Activated CD4-positive, alpha-beta memory T cell treated with anti-CD3 and anti-CD28 coated beads, Interleukin-2, amount 10 ng/mL, durations not matched to agents 7 days and 5 days (primary cell): ENCODE results near the gene EMX2. TPM values are rescaled to one million over a fixed set of nuclear protein-coding genes. Genes with fewer than 3 reads are reported as not detected.

Experiments
- CTCF ChIA-PET: fragments of 350-600 bp; sonication (Branson Sonifier 250); formaldehyde crosslinking; loops from one replicate; lab custom pipeline; 2021; ENCODE audit warnings: antibody characterized with exemption, inconsistent platforms; lab: Charles Lee
- POLR2A ChIA-PET: fragments of 350-600 bp; sonication (Branson Sonifier 250); formaldehyde crosslinking; loops from one replicate; lab custom pipeline; 2021; ENCODE audit warnings: antibody characterized with exemption; lab: Charles Lee
- DNase-seq: peaks from one replicate; pipeline ENCODE4 v3.0.0-alpha.2; 2020
- H3K27ac Mint-ChIP-seq: one replicate; pipeline ENCODE4 v1.8.0; 2021; ENCODE audit warnings: mild to moderate bottlenecking, mixed read lengths
- H3K27me3 Mint-ChIP-seq: one replicate; pipeline ENCODE4 v1.8.0; 2021; ENCODE audit warnings: mixed read lengths
- H3K36me3 Mint-ChIP-seq: one replicate; pipeline ENCODE4 v1.8.0; 2021; ENCODE audit warnings: low read depth, mixed read lengths
- H3K4me1 Mint-ChIP-seq: one replicate; pipeline ENCODE4 v1.8.0; 2021; ENCODE audit warnings: mixed read lengths
- H3K4me3 Mint-ChIP-seq: one replicate; pipeline ENCODE4 v1.8.0; 2021; ENCODE audit warnings: mild to moderate bottlenecking, mixed read lengths
- H3K9me3 Mint-ChIP-seq: one replicate; pipeline ENCODE4 v1.8.0; 2021; ENCODE audit warnings: mixed read lengths
- total RNA-seq, 2 experiments: library from RNA; stranded (reverse); gene quantifications; one replicate each; pipeline ENCODE4 v1.2.3, GENCODE V29; 2021

The EMX2 gene
- total RNA-seq, 2 experiments from 2014 or later: not detected

- DNase-seq: no peak
- H3K27ac Mint-ChIP-seq: no peak overlapping the region
- H3K9me3 Mint-ChIP-seq: no peaks in the 10 kb centered on the region
- no peaks in the 10 kb centered on the region for H3K36me3 Mint-ChIP-seq
- POLR2A ChIA-PET: no interaction called here
- H3K27me3 Mint-ChIP-seq: peaks cover 84% of the 10 kb centered on the region
- CTCF ChIA-PET: no interaction called here
- peaks cover 3% of the 10 kb centered on the region for H3K4me1 Mint-ChIP-seq
- no peak overlapping the region for H3K4me3 Mint-ChIP-seq
These were observed 7.1 kb upstream of the EMX2 start for GRCh38 chr10:117535298-117536071.

GRCh38 chr10:117536072-117536865 lies 6.3 kb upstream of the EMX2 start:
- CTCF ChIA-PET: interaction anchor here (0.8 kb wide), 1 partner anchor 706 kb away, joined by 4 read pairs; no protein-coding TSS in a partner anchor
- POLR2A ChIA-PET: no interaction called here
- H3K4me3 Mint-ChIP-seq: no peak overlapping the region
- no peak for DNase-seq
- H3K4me1 Mint-ChIP-seq: peaks cover 3% of the 10 kb centered on the region
- no peaks in the 10 kb centered on the region for H3K9me3 Mint-ChIP-seq
- H3K27ac Mint-ChIP-seq: no peak overlapping the region
- peaks cover 84% of the 10 kb centered on the region for H3K27me3 Mint-ChIP-seq
- no peaks in the 10 kb centered on the region for H3K36me3 Mint-ChIP-seq

DNA sequence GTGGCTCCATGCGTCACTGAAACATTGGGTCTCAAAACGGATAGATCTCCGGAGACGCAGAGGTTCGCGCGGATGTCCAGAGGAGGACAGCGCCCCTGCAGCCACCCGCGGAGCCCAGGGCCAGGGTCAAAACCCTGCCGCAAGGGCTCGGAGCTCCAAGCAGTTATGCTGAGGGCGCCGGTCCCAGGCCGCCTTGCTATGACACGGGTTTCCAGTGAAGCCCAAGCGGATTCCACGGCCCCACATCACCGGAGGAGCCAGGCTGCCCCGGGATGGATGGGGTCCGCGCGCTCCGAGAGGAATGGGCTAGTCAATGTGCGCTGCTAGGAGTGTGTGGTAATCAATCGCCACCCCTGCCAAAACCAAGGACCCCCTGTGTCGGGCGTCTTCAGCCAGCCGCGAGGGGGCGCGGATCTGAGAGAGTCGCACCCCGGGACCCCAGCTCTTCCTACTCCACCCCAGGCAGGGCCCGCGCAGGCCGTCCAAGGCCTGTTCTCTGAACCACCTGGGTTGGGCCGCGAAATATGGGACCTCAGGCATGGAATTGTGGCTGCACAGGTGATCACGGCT lies 5.6 kb upstream of the EMX2 start:
- H3K27ac Mint-ChIP-seq: no peak overlapping the region
- no peaks in the 10 kb centered on the region for H3K36me3 Mint-ChIP-seq

GRCh38 chr10:117537436-117537903 lies 5.1 kb upstream of the EMX2 start:
- Mint-ChIP-seq H3K27ac (no peak overlapping the region), H3K4me1 (peaks cover 3% of the 10 kb centered on the region), H3K9me3 (no peaks in the 10 kb centered on the region), H3K4me3 (no peak overlapping the region), H3K27me3 (peaks cover 79% of the 10 kb centered on the region), H3K36me3 (no peaks in the 10 kb centered on the region)
- POLR2A ChIA-PET: no interaction called here
- no peak for DNase-seq
- CTCF ChIA-PET: interaction anchor here (0.8 to 2.1 kb wide), 7 partner anchors 11 to 922 kb away, joined by 3 to 7 read pairs (median 4); no protein-coding TSS in a partner anchor

More for the DNA sequence above, 5.6 kb upstream of the EMX2 start:
- peaks cover 83% of the 10 kb centered on the region for H3K27me3 Mint-ChIP-seq
- CTCF ChIA-PET: interaction anchor here (0.8 to 2.1 kb wide), 2 partner anchors 705 to 722 kb away, joined by 4 to 5 read pairs; no protein-coding TSS in a partner anchor
- DNase-seq: no peak
- no peaks in the 10 kb centered on the region for H3K9me3 Mint-ChIP-seq
- H3K4me1 Mint-ChIP-seq: peaks cover 3% of the 10 kb centered on the region
- H3K4me3 Mint-ChIP-seq: no peak overlapping the region
- POLR2A ChIA-PET: no interaction called here

DNA sequence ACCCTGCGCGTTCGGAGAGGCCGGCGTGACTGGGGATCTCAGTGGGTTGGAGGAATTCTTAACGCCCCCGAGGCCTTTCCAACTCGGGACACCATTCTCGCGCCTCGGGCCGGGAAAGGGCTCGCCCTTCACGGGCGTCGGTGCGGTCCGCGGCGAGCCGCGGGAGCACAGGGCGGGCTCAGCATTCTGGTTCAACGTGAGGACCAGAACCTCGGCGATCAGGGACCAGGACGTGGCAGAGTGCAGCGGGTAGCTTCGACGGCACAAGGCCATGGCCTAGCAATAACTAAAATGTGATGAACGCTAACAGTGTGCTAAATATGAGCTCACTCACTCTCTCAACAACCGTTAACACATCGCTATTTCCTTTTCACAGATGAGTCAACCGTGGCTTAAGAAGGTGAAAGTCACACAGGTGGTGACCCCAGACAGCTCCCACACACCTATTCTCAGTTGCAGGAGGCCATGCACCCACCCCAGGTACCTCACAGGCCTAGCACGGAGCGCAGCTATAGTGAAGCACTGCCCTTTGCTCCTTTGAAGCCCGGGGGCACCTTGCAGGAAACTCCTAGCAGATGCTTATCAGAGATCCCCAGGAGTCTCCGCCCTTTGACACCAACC lies 4.5 kb upstream of the EMX2 start:
- H3K4me1 Mint-ChIP-seq: peaks cover 5% of the 10 kb centered on the region
- no peaks in the 10 kb centered on the region for H3K9me3 Mint-ChIP-seq
- no peak overlapping the region for H3K27ac Mint-ChIP-seq
- ChIA-PET CTCF (interaction anchor here (0.9 to 2.1 kb wide), 8 partner anchors 12 to 921 kb away, joined by 3 to 7 read pairs (median 4); no protein-coding TSS in a partner anchor), POLR2A (no interaction called here)
- peaks cover 77% of the 10 kb centered on the region for H3K27me3 Mint-ChIP-seq
- no peaks in the 10 kb centered on the region for H3K36me3 Mint-ChIP-seq
- H3K4me3 Mint-ChIP-seq: no peak overlapping the region
- no peak for DNase-seq

DNA sequence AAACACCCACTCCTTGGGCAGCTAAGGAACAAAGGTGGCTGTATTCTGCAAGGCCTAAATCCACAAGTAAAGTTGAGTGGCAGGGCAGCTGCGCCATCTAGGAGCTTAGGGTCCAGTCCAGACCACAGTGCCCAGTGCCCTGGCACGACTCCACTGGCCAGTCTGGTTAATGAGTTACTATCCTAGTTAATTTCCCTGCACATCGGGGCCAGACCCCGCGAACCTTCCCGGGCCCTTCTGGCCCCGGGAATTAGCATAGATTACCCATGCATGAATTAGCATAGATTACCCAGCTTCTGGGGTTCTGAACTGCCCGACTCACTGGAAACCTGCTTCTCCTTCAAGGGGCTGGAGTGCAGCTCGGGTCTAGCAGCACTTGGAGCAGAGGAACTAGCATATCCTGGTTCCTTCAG lies 3.2 kb upstream of the EMX2 start:
- Mint-ChIP-seq H3K27me3 (peaks cover 75% of the 10 kb centered on the region), H3K4me3 (no peak overlapping the region), H3K4me1 (peaks cover 10% of the 10 kb centered on the region), H3K36me3 (no peaks in the 10 kb centered on the region), H3K27ac (no peak overlapping the region), H3K9me3 (no peaks in the 10 kb centered on the region)
- POLR2A ChIA-PET: no interaction called here
- CTCF ChIA-PET: interaction anchor here (1.3 kb wide), 1 partner anchor 701 kb away, joined by 4 read pairs; no protein-coding TSS in a partner anchor
- no peak for DNase-seq

GRCh38 chr10:117539903-117540639 lies 2.5 kb upstream of the EMX2 start:
- ChIA-PET POLR2A (no interaction called here), CTCF (no interaction called here)
- H3K27ac Mint-ChIP-seq: no peak overlapping the region
- no peak for DNase-seq
- H3K27me3 Mint-ChIP-seq: peaks cover 78% of the 10 kb centered on the region
- no peaks in the 10 kb centered on the region for H3K36me3 Mint-ChIP-seq
- peaks cover 12% of the 10 kb centered on the region for H3K4me1 Mint-ChIP-seq
- no peaks in the 10 kb centered on the region for H3K9me3 Mint-ChIP-seq
- no peak overlapping the region for H3K4me3 Mint-ChIP-seq

DNA sequence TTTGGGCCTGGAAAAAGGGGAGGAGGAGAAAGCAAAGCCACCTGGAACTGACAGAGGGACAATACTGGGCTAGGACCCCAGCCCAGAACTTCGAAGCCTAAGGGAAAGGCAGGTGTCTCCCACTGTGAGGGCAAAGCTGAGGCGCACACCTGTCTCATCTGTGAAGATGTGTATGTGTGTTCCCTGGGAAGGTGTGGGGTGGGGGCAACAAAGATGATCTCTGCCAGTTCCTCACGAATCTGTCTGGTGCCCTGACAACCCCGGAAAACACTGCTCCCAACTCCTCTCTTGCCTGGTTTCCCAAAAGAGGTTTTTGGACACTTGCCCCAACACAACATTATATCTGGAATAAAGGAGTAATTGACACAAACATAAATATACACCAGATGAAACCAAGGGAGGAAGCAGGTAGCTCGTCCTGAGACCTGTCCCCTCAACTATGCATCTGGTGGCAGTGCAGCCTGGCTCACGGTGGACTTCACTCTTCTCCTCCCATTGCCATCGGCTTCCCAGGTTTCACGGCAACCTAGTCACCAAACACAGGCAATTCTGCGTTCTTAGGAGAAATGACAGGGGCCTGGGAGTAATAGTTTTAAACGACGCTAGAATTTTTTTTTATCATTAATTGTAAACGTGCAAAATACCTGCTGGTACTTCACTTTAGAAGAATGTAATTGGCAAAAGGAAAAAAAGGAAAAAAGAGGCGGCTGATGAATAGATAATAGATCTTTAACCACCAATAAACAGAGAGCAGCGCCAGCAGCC lies 1.7 kb upstream of the EMX2 start:
- Mint-ChIP-seq H3K27me3 (peaks cover 75% of the 10 kb centered on the region), H3K27ac (no peak overlapping the region), H3K4me3 (no peak overlapping the region), H3K36me3 (no peaks in the 10 kb centered on the region), H3K4me1 (peaks cover 12% of the 10 kb centered on the region), H3K9me3 (no peaks in the 10 kb centered on the region)
- DNase-seq: no peak
- ChIA-PET POLR2A (no interaction called here), CTCF (no interaction called here)

DNA sequence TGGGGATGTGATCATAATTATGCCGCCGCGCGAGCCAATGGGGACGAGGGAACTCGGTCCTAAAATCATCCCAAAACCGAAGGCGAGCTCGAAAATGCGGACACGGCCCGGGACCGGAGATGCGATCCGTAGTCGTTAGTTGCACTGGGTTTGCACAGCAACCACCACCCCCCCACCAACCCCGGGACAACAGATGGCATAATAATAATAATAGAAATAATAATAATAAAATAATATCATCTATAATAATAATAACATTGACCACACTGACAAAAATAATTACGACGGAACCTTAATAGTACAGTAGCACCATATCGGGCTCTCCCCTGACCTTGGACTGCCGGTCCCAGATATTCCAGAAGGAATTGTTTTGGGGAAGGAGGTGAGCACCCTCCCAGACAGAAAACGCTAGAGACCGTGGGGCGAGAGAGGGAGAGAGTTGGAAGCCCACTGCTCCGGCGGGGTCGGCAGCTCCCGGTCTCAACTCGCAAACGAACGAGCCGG lies 1.1 kb upstream of the EMX2 start:
- Mint-ChIP-seq H3K9me3 (no peaks in the 10 kb centered on the region), H3K27ac (no peak overlapping the region), H3K4me1 (peaks cover 15% of the 10 kb centered on the region), H3K36me3 (no peaks in the 10 kb centered on the region), H3K4me3 (no peak overlapping the region), H3K27me3 (peaks cover 75% of the 10 kb centered on the region)
- DNase-seq: no peak
- ChIA-PET CTCF (no interaction called here), POLR2A (no interaction called here)

- H3K27me3 Mint-ChIP-seq: peaks cover 78% of the 10 kb centered on the region
- peaks cover 15% of the 10 kb centered on the region for H3K4me1 Mint-ChIP-seq
- H3K9me3 Mint-ChIP-seq: no peaks in the 10 kb centered on the region
- POLR2A ChIA-PET: no interaction called here
- DNase-seq: no peak
- CTCF ChIA-PET: no interaction called here
- no peaks in the 10 kb centered on the region for H3K36me3 Mint-ChIP-seq
- H3K27ac Mint-ChIP-seq: no peak overlapping the region
- H3K4me3 Mint-ChIP-seq: no peak overlapping the region
These were observed 439 bp upstream of the EMX2 start for GRCh38 chr10:117541909-117542705.
